Posterior vena cava (tissue), 2 donors: ENCODE data around the gene TPCN2. TPM values are rescaled to one million over a fixed set of nuclear protein-coding genes. Genes with fewer than 3 reads are reported as not detected.
A peak's percentile ranks its signal among the peaks of the same experiment; 100 is the strongest.

ENCODE experiments used
- DNase-seq: peaks from one replicate; pipeline ENCODE4 v3.0.0-alpha.2; 2020; ENCODE audit warnings: low spot score
- intact Hi-C, 2 donors: fragments of 100-400 bp; cut with DNase I; formaldehyde crosslinking; loops; one replicate each; pipeline versions ENCODE4 v1.14.1 to v1.14.2; 2022 to 2023
- total RNA-seq, 2 donors: library from RNA; stranded (reverse); fragmentation: NEBNext Ultra II Directional; extraction: Animal tissue kit (Norgen Biotek cat#: 25700); gene quantifications; one replicate each; pipeline ENCODE4 v1.2.1, GENCODE V29; 2021
- donor health status: DM: yes; HTN: yes; CAD: no.
- donor health status: DM: yes; HTN: yes; CAD: no.

Gene TPCN2
- total RNA-seq, 2 donors from 2014 or later = 24.8 to 25.4 TPM

GRCh38 chr11:69113646-69114340 lies 65.1 kb downstream of the TPCN2 start:
- DNase-seq = no peak
- intact Hi-C loops = no loop called here

- no peak for DNase-seq
- intact Hi-C loops = no loop called here
These were observed 65.6 kb downstream of the TPCN2 start for GRCh38 chr11:69114362-69114761.

GRCh38 chr11:69114811-69115523 lies 66.2 kb downstream of the TPCN2 start:
- no peak for DNase-seq
- intact Hi-C loops = no loop called here

GRCh38 chr11:69115586-69116560 lies 67.1 kb downstream of the TPCN2 start:
- DNase-seq = no peak
- intact Hi-C loops = no loop called here

GRCh38 chr11:69116671-69117070 lies 67.9 kb downstream of the TPCN2 start:
- DNase-seq = peak; percentile 81
- intact Hi-C loops = loop anchor here in 1 of 2 donors (1.0 kb wide), 1 partner anchor 337 kb away; no protein-coding TSS in a partner anchor

- DNase-seq = no peak
- intact Hi-C loops = no loop called here
These were observed 70.5 kb downstream of the TPCN2 start for GRCh38 chr11:69119190-69119589.

GRCh38 chr11:69120096-69120875 lies 71.6 kb downstream of the TPCN2 start:
- intact Hi-C loops = no loop called here

GRCh38 chr11:69121021-69121420 lies 72.3 kb downstream of the TPCN2 start:
- peak; percentile 77 for DNase-seq
- intact Hi-C loops = no loop called here

More at GRCh38 chr11:69120096-69120875, 71.6 kb downstream of the TPCN2 start:
- DNase-seq = peak; percentile 62

GRCh38 chr11:69121621-69122325 lies 73.0 kb downstream of the TPCN2 start:
- DNase-seq = peak; percentile 68
- intact Hi-C loops = no loop called here

- peak; percentile 62 for DNase-seq
- intact Hi-C loops = no loop called here
These were observed 73.5 kb downstream of the TPCN2 start for GRCh38 chr11:69122326-69122629.

GRCh38 chr11:69122630-69123431 lies 74.1 kb downstream of the TPCN2 start:
- intact Hi-C loops = no loop called here
- DNase-seq = peak; percentile 84

- intact Hi-C loops = no loop called here
- peak; percentile 80 for DNase-seq
These were observed 75.1 kb downstream of the TPCN2 start for GRCh38 chr11:69123593-69124545.

GRCh38 chr11:69125861-69126260 lies 77.1 kb downstream of the TPCN2 start:
- DNase-seq = peak; percentile 19
- intact Hi-C loops = loop anchor here in 1 of 2 donors (5.0 kb wide), 1 partner anchor 1796 kb away; no protein-coding TSS in a partner anchor

GRCh38 chr11:69126286-69126685 lies 77.6 kb downstream of the TPCN2 start:
- peak; percentile 79 for DNase-seq
- intact Hi-C loops = loop anchor here in 1 of 2 donors (5.0 kb wide), 1 partner anchor 1796 kb away; no protein-coding TSS in a partner anchor

GRCh38 chr11:69127081-69127850 lies 78.5 kb downstream of the TPCN2 start:
- DNase-seq = peak; percentile 82
- intact Hi-C loops = loop anchor here in 1 of 2 donors (5.0 kb wide), 1 partner anchor 1795 kb away; no protein-coding TSS in a partner anchor
